ENCODE results near the gene STAT2.

GRCh38 chr12:56300644-56301464, 59.1 kb downstream of the STAT2 start:
- TF ChIP-seq, protein P1, sequence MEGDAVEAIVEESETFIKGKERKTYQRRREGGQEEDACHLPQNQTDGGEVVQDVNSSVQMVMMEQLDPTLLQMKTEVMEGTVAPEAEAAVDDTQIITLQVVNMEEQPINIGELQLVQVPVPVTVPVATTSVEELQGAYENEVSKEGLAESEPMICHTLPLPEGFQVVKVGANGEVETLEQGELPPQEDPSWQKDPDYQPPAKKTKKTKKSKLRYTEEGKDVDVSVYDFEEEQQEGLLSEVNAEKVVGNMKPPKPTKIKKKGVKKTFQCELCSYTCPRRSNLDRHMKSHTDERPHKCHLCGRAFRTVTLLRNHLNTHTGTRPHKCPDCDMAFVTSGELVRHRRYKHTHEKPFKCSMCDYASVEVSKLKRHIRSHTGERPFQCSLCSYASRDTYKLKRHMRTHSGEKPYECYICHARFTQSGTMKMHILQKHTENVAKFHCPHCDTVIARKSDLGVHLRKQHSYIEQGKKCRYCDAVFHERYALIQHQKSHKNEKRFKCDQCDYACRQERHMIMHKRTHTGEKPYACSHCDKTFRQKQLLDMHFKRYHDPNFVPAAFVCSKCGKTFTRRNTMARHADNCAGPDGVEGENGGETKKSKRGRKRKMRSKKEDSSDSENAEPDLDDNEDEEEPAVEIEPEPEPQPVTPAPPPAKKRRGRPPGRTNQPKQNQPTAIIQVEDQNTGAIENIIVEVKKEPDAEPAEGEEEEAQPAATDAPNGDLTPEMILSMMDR (IDR thresholded peaks at IDR 0.05): no peak
- TF ChIP-seq POLR2A (IDR thresholded peaks at IDR 0.05) (no peak), POLR2AphosphoS5 (IDR thresholded peaks at IDR 0.05) (no peak), EP300 (IDR thresholded peaks at IDR 0.05) (no peak)

Measured in suprapubic skin (tissue), 4 donors.